GM21723 (cell line): ENCODE measurements around the gene CTNNBIP1.

Source experiments
- ATAC-seq: cut with Tn5 transposase; IDR thresholded peaks from one replicate; pipeline ENCODE4 v1.9.1; 2021; ENCODE audit warnings: mild to moderate bottlenecking, moderate library complexity; ENCODE audit not compliant: unreplicated experiment

CTNNBIP1 gene

GRCh38 chr1:9859281-9860014 is 50.6 kb downstream of the CTNNBIP1 start:
- no peak for ATAC-seq

GRCh38 chr1:9858293-9859035 is 51.6 kb downstream of the CTNNBIP1 start:
- no peak for ATAC-seq

GRCh38 chr1:9855186-9855585 is 54.9 kb downstream of the CTNNBIP1 start:
- no peak for ATAC-seq

- ATAC-seq, result no peak
Observed at GRCh38 chr1:9853249-9853595, 56.8 kb downstream of the CTNNBIP1 start.

GRCh38 chr1:9852410-9853248 is 57.4 kb downstream of the CTNNBIP1 start:
- no peak for ATAC-seq

- no peak for ATAC-seq
Observed at GRCh38 chr1:9852004-9852403, 58.1 kb downstream of the CTNNBIP1 start.

- ATAC-seq, result no peak
Observed at GRCh38 chr1:9850442-9851162, 59.5 kb downstream of the CTNNBIP1 start.

- ATAC-seq, result no peak
Observed at GRCh38 chr1:9849691-9850441, 60.2 kb downstream of the CTNNBIP1 start.

GRCh38 chr1:9848022-9848421 is 62.0 kb downstream of the CTNNBIP1 start:
- ATAC-seq, result no peak

GRCh38 chr1:9847269-9847668 is 62.8 kb downstream of the CTNNBIP1 start:
- no peak for ATAC-seq

GRCh38 chr1:9846611-9847171 is 63.4 kb downstream of the CTNNBIP1 start:
- no peak for ATAC-seq

GRCh38 chr1:9845914-9846313 is 64.2 kb downstream of the CTNNBIP1 start:
- ATAC-seq, result no peak

GRCh38 chr1:9844756-9845155 is 65.3 kb downstream of the CTNNBIP1 start:
- no peak for ATAC-seq

- ATAC-seq, result no peak
Observed at GRCh38 chr1:9844106-9844505, 66.0 kb downstream of the CTNNBIP1 start.

- ATAC-seq, result no peak
Observed at GRCh38 chr1:9843576-9843945, 66.5 kb downstream of the CTNNBIP1 start.

GRCh38 chr1:9842781-9843575 is 67.1 kb downstream of the CTNNBIP1 start:
- no peak for ATAC-seq

GRCh38 chr1:9842073-9842711 is 67.9 kb downstream of the CTNNBIP1 start:
- no peak for ATAC-seq

GRCh38 chr1:9841460-9841859 is 68.6 kb downstream of the CTNNBIP1 start:
- no peak for ATAC-seq

- no peak for ATAC-seq
Observed at GRCh38 chr1:9840176-9840575, 69.9 kb downstream of the CTNNBIP1 start.
